Measurements from ENCODE around the gene ARPP21.

Gene ARPP21

DNA sequence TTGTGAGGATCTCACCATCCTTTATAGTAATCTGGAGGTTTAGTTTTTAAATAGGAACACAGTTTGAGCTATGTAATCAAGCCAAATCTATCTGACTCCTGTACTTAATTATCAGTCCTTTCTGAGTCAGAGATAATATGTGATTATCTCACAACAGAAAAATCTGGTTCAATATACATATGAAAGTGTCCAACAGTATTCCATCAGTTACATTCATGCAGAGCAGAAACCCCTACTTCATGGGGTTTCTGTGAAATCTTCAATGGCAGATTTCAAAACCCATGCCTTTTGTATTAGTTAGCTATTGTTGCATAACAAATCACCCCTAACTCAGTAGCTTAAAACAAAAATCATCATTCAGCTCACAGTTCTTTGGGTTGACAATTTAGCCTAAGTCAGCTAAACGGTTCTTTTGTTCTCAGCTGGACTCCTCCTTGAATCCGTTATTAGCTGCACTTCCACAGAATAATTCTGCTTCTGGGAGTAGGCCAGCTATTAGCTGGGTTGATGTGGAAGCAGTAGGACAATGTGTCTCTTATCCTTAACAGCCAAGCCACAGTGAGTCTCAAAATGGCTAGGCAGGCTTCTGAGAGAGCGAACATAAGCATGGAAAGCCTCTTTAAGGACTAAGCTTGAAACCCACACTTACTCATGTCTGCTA is 42.9 kb upstream of the ARPP21 start:
- no peak for TF ChIP-seq ZFP30 (CRISPR knock-in tag; IDR thresholded peaks at IDR 0.05)
- TF ChIP-seq OSR1 (CRISPR knock-in tag; IDR thresholded peaks at IDR 0.05), result no peak
- no peak for TF ChIP-seq ZNF8 (CRISPR knock-in tag; IDR thresholded peaks at IDR 0.05)
- TF ChIP-seq TCF4 (CRISPR knock-in tag; IDR thresholded peaks at IDR 0.05; ENCODE audit: borderline replicate concordance), result no peak
- no peak for TF ChIP-seq ARNTL (CRISPR knock-in tag; IDR thresholded peaks at IDR 0.05; ENCODE audit: borderline replicate concordance, low read depth)
- TF ChIP-seq PPARA (CRISPR knock-in tag; IDR thresholded peaks at IDR 0.05; ENCODE audit: borderline replicate concordance), result no peak
- TF ChIP-seq ZNF70 (CRISPR knock-in tag; IDR thresholded peaks at IDR 0.05), result no peak
- TF ChIP-seq, protein P1, sequence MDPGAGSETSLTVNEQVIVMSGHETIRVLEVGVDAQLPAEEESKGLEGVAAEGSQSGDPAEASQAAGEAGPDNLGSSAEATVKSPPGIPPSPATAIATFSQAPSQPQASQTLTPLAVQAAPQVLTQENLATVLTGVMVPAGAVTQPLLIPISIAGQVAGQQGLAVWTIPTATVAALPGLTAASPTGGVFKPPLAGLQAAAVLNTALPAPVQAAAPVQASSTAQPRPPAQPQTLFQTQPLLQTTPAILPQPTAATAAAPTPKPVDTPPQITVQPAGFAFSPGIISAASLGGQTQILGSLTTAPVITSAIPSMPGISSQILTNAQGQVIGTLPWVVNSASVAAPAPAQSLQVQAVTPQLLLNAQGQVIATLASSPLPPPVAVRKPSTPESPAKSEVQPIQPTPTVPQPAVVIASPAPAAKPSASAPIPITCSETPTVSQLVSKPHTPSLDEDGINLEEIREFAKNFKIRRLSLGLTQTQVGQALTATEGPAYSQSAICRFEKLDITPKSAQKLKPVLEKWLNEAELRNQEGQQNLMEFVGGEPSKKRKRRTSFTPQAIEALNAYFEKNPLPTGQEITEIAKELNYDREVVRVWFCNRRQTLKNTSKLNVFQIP (CRISPR knock-in tag; IDR thresholded peaks at IDR 0.05; ENCODE audit: borderline replicate concordance, low read depth), result no peak
- no peak for TF ChIP-seq SNAI2 (CRISPR knock-in tag; IDR thresholded peaks at IDR 0.05)
- TF ChIP-seq ESRRG (CRISPR knock-in tag; IDR thresholded peaks at IDR 0.05), result no peak
- TF ChIP-seq ZFP3 (CRISPR knock-in tag; IDR thresholded peaks at IDR 0.05), result no peak
- TF ChIP-seq ISL1 (CRISPR knock-in tag; IDR thresholded peaks at IDR 0.05), result no peak
- no peak for TF ChIP-seq ZNF565 (CRISPR knock-in tag; conservative IDR thresholded peaks at IDR 0.05; ENCODE audit: low read depth)
- no peak for TF ChIP-seq BACH2 (CRISPR knock-in tag; IDR thresholded peaks at IDR 0.05; ENCODE audit: borderline replicate concordance)
- TF ChIP-seq TOX (CRISPR knock-in tag; IDR thresholded peaks at IDR 0.05; ENCODE audit: borderline replicate concordance), result no peak
- TF ChIP-seq GLIS3 (CRISPR knock-in tag; IDR thresholded peaks at IDR 0.05), result no peak
- no peak for TF ChIP-seq RARB (CRISPR knock-in tag; IDR thresholded peaks at IDR 0.05)
- ATAC-seq, result no peak

GRCh38 chr3:35597490-35597889 is 41.8 kb upstream of the ARPP21 start:
- no peak for ATAC-seq
- TF ChIP-seq, protein P1 (CRISPR knock-in tag; IDR thresholded peaks at IDR 0.05; ENCODE audit: borderline replicate concordance, low read depth), result no peak
- TF ChIP-seq ZNF70 (CRISPR knock-in tag; IDR thresholded peaks at IDR 0.05) (no peak), ZFP3 (CRISPR knock-in tag; IDR thresholded peaks at IDR 0.05) (no peak), ESRRG (CRISPR knock-in tag; IDR thresholded peaks at IDR 0.05) (no peak)
- TF ChIP-seq, protein P2, sequence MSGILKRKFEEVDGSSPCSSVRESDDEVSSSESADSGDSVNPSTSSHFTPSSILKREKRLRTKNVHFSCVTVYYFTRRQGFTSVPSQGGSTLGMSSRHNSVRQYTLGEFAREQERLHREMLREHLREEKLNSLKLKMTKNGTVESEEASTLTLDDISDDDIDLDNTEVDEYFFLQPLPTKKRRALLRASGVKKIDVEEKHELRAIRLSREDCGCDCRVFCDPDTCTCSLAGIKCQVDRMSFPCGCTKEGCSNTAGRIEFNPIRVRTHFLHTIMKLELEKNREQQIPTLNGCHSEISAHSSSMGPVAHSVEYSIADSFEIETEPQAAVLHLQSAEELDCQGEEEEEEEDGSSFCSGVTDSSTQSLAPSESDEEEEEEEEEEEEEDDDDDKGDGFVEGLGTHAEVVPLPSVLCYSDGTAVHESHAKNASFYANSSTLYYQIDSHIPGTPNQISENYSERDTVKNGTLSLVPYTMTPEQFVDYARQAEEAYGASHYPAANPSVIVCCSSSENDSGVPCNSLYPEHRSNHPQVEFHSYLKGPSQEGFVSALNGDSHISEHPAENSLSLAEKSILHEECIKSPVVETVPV (CRISPR knock-in tag; IDR thresholded peaks at IDR 0.05), result no peak

DNA sequence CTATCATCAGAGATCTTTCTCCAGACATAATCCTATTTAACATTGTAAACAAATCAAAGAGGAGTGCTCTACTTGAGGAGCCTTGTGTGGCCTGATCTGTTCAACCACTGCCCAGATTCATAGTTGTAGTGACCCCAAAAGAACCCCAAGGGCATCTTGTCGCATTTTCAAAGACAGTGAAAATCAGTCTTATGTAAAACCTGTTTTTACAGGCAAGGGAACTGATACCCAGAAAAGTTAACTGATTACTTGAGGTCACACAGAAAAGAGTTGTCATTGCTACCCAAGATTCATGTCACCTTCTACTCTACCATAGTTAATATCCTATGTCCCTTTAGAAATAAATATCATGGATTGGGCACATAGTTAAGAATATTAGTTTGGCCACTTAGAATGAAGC is 40.5 kb upstream of the ARPP21 start:
- ATAC-seq, result no peak
- TF ChIP-seq, protein P1 (CRISPR knock-in tag; IDR thresholded peaks at IDR 0.05; ENCODE audit: borderline replicate concordance, low read depth), result no peak
- no peak for TF ChIP-seq SNAI2 (CRISPR knock-in tag; IDR thresholded peaks at IDR 0.05)
- no peak for TF ChIP-seq TSHZ2 (CRISPR knock-in tag; IDR thresholded peaks at IDR 0.05)
- no peak for TF ChIP-seq PATZ1 (CRISPR knock-in tag; IDR thresholded peaks at IDR 0.05; ENCODE audit: borderline replicate concordance)
- no peak for TF ChIP-seq TOX (CRISPR knock-in tag; IDR thresholded peaks at IDR 0.05; ENCODE audit: borderline replicate concordance)
- no peak for TF ChIP-seq RARB (CRISPR knock-in tag; IDR thresholded peaks at IDR 0.05)
- no peak for TF ChIP-seq TCF4 (CRISPR knock-in tag; IDR thresholded peaks at IDR 0.05; ENCODE audit: borderline replicate concordance)
